Astrocyte (in vitro differentiated cells and primary cell): ENCODE data around the gene SLC2A13.

Experiments used
- EZH2 ChIP-seq: IDR thresholded peaks from 2 replicates; pipeline ENCODE4 v1.6.1; 2012; ENCODE audit warnings: mild to moderate bottlenecking, low read length, inconsistent platforms; ENCODE audit not compliant: insufficient read depth
- TF ChIP-seq, protein P1 (sequence below): IDR thresholded peaks from 2 replicates; pipeline ENCODE4 v1.5.1; 2011; ENCODE audit warnings: low read depth, mild to moderate bottlenecking, inconsistent platforms, low read length, moderate library complexity; ENCODE audit not compliant: insufficient read depth

GRCh38 chr12:39830852-39831520, 274.9 kb downstream of the SLC2A13 start:
- TF ChIP-seq EZH2, result no peak
- TF ChIP-seq, protein P1, sequence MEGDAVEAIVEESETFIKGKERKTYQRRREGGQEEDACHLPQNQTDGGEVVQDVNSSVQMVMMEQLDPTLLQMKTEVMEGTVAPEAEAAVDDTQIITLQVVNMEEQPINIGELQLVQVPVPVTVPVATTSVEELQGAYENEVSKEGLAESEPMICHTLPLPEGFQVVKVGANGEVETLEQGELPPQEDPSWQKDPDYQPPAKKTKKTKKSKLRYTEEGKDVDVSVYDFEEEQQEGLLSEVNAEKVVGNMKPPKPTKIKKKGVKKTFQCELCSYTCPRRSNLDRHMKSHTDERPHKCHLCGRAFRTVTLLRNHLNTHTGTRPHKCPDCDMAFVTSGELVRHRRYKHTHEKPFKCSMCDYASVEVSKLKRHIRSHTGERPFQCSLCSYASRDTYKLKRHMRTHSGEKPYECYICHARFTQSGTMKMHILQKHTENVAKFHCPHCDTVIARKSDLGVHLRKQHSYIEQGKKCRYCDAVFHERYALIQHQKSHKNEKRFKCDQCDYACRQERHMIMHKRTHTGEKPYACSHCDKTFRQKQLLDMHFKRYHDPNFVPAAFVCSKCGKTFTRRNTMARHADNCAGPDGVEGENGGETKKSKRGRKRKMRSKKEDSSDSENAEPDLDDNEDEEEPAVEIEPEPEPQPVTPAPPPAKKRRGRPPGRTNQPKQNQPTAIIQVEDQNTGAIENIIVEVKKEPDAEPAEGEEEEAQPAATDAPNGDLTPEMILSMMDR, result no peak
